GM23338 (cell line): Measurements from ENCODE around the gene TTC21B. TPM values are rescaled to one million over a fixed set of nuclear protein-coding genes. Genes with fewer than 3 reads are reported as not detected.
"Not testable (repeated sequence)": the region's sequence is repeated elsewhere in the genome, so short reads cannot be mapped to it uniquely, and the experiment has no call there.

Source experiments
- ATAC-seq: fragments of 200-7000 bp; cut with Tn5 transposase; 3 replicates; pipeline ENCODE4 v1.9.1; 2020
- DNase-seq: peaks from one replicate; pipeline ENCODE4 v3.0.0-alpha.2; 2015; ENCODE audit warnings: low spot score
- H2AFZ ChIP-seq: fragments of 200-600 bp; sonication (generic); 2 replicates; pipeline ENCODE4 v1.8.0; 2016; ENCODE audit warnings: antibody characterized with exemption, mild to moderate bottlenecking, moderate library complexity
- H3F3A ChIP-seq: fragments of 200-600 bp; sonication (generic); replicated peaks from 2 replicates; pipeline ENCODE4 v1.8.0; 2017; ENCODE audit warnings: antibody characterized with exemption, mixed run types, low read depth
- H3K27ac ChIP-seq: fragments of 200-600 bp; sonication (generic); 2 replicates; pipeline ENCODE4 v1.6.1; 2016; ENCODE audit warnings: low read depth
- H3K27me3 ChIP-seq: fragments of 200-600 bp; sonication (generic); 2 replicates; pipeline ENCODE4 v1.8.0; 2016; ENCODE audit warnings: mild to moderate bottlenecking, mixed run types, moderate library complexity; ENCODE audit not compliant: insufficient read depth
- H3K36me3 ChIP-seq: fragments of 200-600 bp; sonication (generic); 2 replicates; pipeline ENCODE4 v1.8.0; 2016; ENCODE audit warnings: mild to moderate bottlenecking; ENCODE audit not compliant: insufficient read depth
- H3K4me1 ChIP-seq: fragments of 200-600 bp; sonication (generic); 2 replicates; pipeline ENCODE4 v1.8.0; 2016; ENCODE audit warnings: mild to moderate bottlenecking, moderate library complexity; ENCODE audit not compliant: insufficient read depth
- H3K4me2 ChIP-seq: fragments of 200-600 bp; sonication (generic); 2 replicates; pipeline ENCODE4 v1.7.1; 2017; ENCODE audit warnings: mixed run types
- H3K4me3 ChIP-seq: fragments of 200-600 bp; sonication (generic); 2 replicates; pipeline ENCODE4 v1.6.1; 2016; ENCODE audit warnings: mixed run types
- H3K79me2 ChIP-seq: fragments of 200-600 bp; sonication (generic); replicated peaks from 2 replicates; pipeline ENCODE4 v1.8.0; 2017; ENCODE audit warnings: mild to moderate bottlenecking; ENCODE audit not compliant: insufficient read depth
- H3K9me2 ChIP-seq: fragments of 200-600 bp; sonication (generic); 2 replicates; pipeline ENCODE4 v1.8.0; 2017; ENCODE audit not compliant: insufficient read depth
- H4K20me1 ChIP-seq: fragments of 200-600 bp; sonication (generic); replicated peaks from 2 replicates; pipeline ENCODE4 v1.8.0; 2017; ENCODE audit warnings: mild to moderate bottlenecking; ENCODE audit not compliant: insufficient read depth
- H3K27ac Mint-ChIP-seq: 2 replicates; pipeline ENCODE4 v1.8.0; 2020; ENCODE audit warnings: inconsistent platforms, mild to moderate bottlenecking, moderate library complexity, mixed read lengths
- H3K27me3 Mint-ChIP-seq: 3 replicates; pipeline ENCODE4 v1.8.0; 2022; ENCODE audit warnings: low read depth, mild to moderate bottlenecking, moderate library complexity, mixed read lengths, inconsistent platforms; ENCODE audit not compliant: insufficient read depth, poor library complexity
- H3K36me3 Mint-ChIP-seq: 3 replicates; pipeline ENCODE4 v1.8.0; 2021; ENCODE audit warnings: low read depth, mild to moderate bottlenecking, inconsistent platforms, moderate library complexity, mixed read lengths
- H3K4me1 Mint-ChIP-seq: 3 replicates; pipeline ENCODE4 v1.8.0; 2020; ENCODE audit warnings: mild to moderate bottlenecking, inconsistent platforms, mixed read lengths
- H3K4me3 Mint-ChIP-seq: 3 replicates; pipeline ENCODE4 v1.8.0; 2021; ENCODE audit warnings: moderate library complexity, mild to moderate bottlenecking, inconsistent platforms, mixed read lengths
- H3K9me3 Mint-ChIP-seq: 3 replicates; pipeline ENCODE4 v1.8.0; 2020; ENCODE audit warnings: moderate library complexity, mild to moderate bottlenecking, inconsistent platforms, mixed read lengths
- ZNF462 ChIP-seq: fragments of 250-450 bp; sonication (Bioruptor Pico); IDR thresholded peaks from 2 replicates; pipeline ENCODE4 v1.5.0; 2020; ENCODE audit warnings: mild to moderate bottlenecking, moderate library complexity
- polyA plus RNA-seq: library from polyadenylated mRNA; unstranded; fragments of >200 nt; fragmentation: Nextera tagmentation; extraction: Ambion mirVana; gene quantifications from 2 replicates; pipeline ENCODE4 v1.2.1, GENCODE V29; 2016
- total RNA-seq: library from RNA; depleted of rRNA; stranded (reverse); fragments of >200 nt; shearing (Covaris generic); gene quantifications from 2 replicates; pipeline ENCODE4 v1.2.3, GENCODE V29; 2014
- TF ChIP-seq, protein P1 (sequence below), 2 experiments: fragments of 200-600 bp in 1 of 2; sonication (generic) in 1 of 2; conservative IDR thresholded peaks; 2 replicates each; pipeline versions ENCODE4 v1.5.1 to v1.6.1; 2016 to 2017; ENCODE audit warnings: antibody characterized with exemption in 2 of 2, low read depth in 2 of 2, mild to moderate bottlenecking in 2 of 2, moderate library complexity in 1 of 2

The TTC21B gene
- total and polyA plus RNA-seq, 2 experiments from 2014 or later = 10.1 to 32.8 TPM

- not testable (repeated sequence) for H3K36me3 ChIP-seq, H3K4me1 ChIP-seq, H3K4me1 Mint-ChIP-seq, H3K79me2 ChIP-seq, H3F3A ChIP-seq, H3K4me3 Mint-ChIP-seq, DNase-seq, H3K36me3 Mint-ChIP-seq, H2AFZ ChIP-seq, ATAC-seq, H3K4me2 ChIP-seq, H3K9me3 Mint-ChIP-seq, H3K9me2 ChIP-seq, H3K27me3 ChIP-seq, H3K27me3 Mint-ChIP-seq, H3K27ac ChIP-seq, H3K27ac Mint-ChIP-seq, H4K20me1 ChIP-seq, H3K4me3 ChIP-seq
These were observed 18.6 kb upstream of the TTC21B start for GRCh38 chr2:165972161-165972560.

DNA sequence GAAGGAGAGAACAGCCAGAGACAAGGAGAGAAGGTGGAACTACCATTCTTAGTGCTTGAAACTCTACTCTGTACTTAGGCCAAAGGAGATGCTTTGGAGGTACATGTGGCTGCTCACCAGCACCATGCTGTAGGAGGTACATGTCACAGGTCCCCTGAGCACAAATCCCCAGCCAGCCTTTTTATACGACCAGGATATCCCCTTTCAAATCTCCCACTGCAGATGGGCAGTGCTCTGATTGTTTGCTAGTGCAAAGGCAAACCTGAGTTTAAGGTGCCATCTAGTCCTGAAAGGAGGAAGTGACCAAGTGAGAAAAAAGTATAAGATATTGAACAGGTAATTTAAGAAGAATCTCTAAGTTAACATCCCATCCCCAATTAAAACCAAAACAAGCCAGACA is 17.1 kb upstream of the TTC21B start:
- no peak for TF ChIP-seq ZNF462 (CRISPR knock-in tag)
- TF ChIP-seq, protein P1, sequence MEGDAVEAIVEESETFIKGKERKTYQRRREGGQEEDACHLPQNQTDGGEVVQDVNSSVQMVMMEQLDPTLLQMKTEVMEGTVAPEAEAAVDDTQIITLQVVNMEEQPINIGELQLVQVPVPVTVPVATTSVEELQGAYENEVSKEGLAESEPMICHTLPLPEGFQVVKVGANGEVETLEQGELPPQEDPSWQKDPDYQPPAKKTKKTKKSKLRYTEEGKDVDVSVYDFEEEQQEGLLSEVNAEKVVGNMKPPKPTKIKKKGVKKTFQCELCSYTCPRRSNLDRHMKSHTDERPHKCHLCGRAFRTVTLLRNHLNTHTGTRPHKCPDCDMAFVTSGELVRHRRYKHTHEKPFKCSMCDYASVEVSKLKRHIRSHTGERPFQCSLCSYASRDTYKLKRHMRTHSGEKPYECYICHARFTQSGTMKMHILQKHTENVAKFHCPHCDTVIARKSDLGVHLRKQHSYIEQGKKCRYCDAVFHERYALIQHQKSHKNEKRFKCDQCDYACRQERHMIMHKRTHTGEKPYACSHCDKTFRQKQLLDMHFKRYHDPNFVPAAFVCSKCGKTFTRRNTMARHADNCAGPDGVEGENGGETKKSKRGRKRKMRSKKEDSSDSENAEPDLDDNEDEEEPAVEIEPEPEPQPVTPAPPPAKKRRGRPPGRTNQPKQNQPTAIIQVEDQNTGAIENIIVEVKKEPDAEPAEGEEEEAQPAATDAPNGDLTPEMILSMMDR (conservative IDR thresholded peaks at IDR 0.05; ENCODE audit: low read depth in 2 of 2) = peak; percentile 18 to 46; a peak in 3 of 4 replicates
- no peak overlapping the region for H3K4me2 ChIP-seq
- no peaks in the 10 kb centered on the region for H3K27me3 ChIP-seq
- no peaks in the 10 kb centered on the region for H3K36me3 ChIP-seq
- H3K4me3 ChIP-seq = no peak overlapping the region
- H3K79me2 ChIP-seq = no peaks in the 10 kb centered on the region
- no peaks in the 10 kb centered on the region for H3F3A ChIP-seq
- no peaks in the 10 kb centered on the region for H4K20me1 ChIP-seq
- Mint-ChIP-seq H3K27me3 (no peaks in the 10 kb centered on the region), H3K4me1 (no peaks in the 10 kb centered on the region; the same call in 2 of the 3 replicates), H3K27ac (no peak overlapping the region), H3K4me3 (no peak overlapping the region), H3K36me3 (no peaks in the 10 kb centered on the region; the same call in 2 of the 3 replicates), H3K9me3 (peaks cover 4% of the 10 kb centered on the region; the same call in 2 of the 3 replicates)
- peak overlapping the region; percentile 93 for H2AFZ ChIP-seq
- H3K9me2 ChIP-seq = 0 out of 2 replicates have a peak, but pooled peaks cover 3% of the 10 kb centered on the region
- peak; percentile 10 for DNase-seq
- no peaks in the 10 kb centered on the region for H3K4me1 ChIP-seq
- ATAC-seq = no peak
- no peak overlapping the region for H3K27ac ChIP-seq
